HG03460 (cell line): ENCODE results near the gene PVRIG.
"Not testable (repeated sequence)": the region's sequence is repeated elsewhere in the genome, so short reads cannot be mapped to it uniquely, and the experiment has no call there.

Source experiments
- ATAC-seq: cut with Tn5 transposase; IDR thresholded peaks from one replicate; pipeline ENCODE4 v1.9.1; 2021; ENCODE audit not compliant: unreplicated experiment

Gene PVRIG

GRCh38 chr7:100219801-100220585 is at the start of gene PVRIG:
Gene PVRIG (plus strand): TSS chr7:100219949. CDS start chr7:100219971, 22 bp downstream.
- ATAC-seq, result not testable (repeated sequence)

- no peak for ATAC-seq
Measured at GRCh38 chr7:100170101-100170897, 49.5 kb upstream of the PVRIG start.

DNA sequence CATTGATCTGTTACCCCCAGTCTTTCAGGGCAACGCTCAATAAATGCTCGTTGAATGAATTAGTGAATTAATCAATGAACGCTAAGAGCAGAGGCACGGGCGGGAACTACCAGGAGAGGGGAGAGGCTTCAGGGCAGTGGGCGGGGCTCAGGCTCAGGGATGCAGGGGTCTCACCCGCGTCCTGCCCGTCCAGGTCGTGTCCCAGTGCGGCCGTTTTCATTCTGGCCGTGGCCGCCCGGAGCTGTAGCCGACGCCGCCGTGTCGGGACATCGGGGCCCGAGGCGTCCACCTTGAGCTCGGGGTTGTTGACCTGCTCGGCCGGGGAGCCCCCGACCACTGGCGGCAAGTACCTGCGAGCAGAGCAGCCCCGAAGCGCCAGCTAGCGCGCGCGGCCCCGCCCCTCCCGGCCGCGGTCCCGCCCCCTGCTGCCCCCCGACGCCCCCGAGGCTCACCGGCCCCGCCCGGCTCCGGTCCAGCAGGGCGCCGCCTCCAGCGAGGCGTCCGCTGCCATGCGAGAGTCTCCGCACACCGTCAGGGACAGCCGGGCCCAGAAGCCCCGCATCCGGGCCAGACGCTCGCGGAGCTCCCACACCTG is 48.6 kb upstream of the PVRIG start:
- ATAC-seq, result no peak

DNA sequence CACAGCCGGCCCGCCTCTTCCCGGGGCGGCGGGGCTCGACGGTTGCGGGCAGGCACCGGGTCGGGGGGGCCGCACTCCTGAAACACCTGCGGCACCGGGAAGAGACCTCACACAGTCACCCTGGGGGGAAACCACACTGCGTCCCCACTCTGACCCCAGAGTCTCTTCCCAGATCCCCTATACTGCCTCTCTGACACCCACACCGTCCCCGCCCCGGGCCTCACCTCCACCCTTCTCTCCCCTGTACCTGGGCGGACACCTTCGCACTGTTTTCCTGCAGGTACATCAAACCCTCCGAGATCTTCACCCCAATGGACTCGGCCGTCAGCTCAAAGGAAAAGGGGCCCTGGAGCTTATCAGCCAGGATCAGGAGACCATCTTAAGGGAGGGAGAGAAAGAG is 47.9 kb upstream of the PVRIG start:
- ATAC-seq, result no peak

DNA sequence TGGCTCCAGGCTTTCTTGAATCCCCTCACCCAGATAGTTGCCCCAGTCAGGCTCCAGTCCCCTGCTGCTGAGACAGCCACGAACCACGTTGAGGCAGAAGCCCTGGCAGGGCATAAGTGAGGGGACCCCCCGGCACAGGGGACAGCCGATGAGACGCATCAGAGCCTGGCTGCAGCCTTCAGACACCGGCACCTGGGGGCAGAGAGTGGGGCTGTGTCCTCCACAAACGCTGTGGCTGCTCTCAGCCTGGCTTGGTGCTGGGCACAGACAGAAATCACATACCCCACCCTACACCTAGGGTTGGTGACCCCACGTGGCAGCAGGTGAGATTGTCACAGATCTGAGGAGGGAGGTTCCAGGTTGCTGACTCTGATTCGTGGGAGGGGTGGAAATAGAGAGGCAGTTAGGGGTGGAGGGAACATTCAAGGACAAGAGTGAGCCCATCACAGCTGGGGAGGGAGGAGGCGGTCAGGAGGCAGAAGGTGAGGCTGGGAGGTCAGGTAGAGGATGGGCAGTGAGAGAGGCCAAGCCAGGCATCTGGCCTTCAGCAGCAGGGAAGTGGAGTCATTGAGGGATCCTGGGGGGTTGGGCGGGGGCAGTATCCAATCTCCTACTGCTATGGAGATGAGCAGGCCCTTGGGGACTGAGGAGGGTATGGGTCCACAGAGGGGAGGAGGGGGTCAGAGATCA is 45.8 kb upstream of the PVRIG start:
- no peak for ATAC-seq

GRCh38 chr7:100174582-100174981 is 45.2 kb upstream of the PVRIG start:
- ATAC-seq, result no peak

DNA sequence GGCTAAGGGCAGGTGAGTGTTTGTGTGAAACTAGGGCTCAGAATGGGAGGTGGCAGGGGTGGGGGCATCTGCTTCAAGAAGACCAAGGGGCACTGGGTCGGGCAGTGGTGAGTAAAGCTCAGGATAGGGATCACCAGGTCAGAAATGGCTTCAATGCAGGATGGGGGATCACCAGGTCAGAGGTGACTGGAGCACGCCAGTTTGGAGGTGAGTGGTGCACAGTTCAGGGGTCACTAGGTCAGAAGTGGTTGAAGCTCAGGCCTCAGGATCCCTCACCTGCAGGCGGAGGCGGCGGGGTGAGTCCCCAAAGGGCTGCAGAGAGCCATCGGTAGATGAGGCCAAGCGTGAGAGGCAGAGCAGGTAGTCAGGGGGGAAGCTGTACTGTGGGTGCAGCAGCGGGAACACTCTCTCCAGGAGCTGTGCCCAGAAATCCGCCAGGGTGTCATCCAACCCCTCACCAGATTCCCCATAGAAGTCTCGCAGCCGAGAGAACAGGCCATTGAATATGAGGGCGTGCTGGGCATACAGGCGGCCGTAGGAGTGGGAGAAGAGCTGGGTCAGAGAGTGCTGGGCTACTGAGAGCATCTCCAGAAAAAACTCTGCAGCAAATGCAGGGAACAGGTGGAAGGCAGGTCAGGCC is 44.3 kb upstream of the PVRIG start:
- no peak for ATAC-seq

DNA sequence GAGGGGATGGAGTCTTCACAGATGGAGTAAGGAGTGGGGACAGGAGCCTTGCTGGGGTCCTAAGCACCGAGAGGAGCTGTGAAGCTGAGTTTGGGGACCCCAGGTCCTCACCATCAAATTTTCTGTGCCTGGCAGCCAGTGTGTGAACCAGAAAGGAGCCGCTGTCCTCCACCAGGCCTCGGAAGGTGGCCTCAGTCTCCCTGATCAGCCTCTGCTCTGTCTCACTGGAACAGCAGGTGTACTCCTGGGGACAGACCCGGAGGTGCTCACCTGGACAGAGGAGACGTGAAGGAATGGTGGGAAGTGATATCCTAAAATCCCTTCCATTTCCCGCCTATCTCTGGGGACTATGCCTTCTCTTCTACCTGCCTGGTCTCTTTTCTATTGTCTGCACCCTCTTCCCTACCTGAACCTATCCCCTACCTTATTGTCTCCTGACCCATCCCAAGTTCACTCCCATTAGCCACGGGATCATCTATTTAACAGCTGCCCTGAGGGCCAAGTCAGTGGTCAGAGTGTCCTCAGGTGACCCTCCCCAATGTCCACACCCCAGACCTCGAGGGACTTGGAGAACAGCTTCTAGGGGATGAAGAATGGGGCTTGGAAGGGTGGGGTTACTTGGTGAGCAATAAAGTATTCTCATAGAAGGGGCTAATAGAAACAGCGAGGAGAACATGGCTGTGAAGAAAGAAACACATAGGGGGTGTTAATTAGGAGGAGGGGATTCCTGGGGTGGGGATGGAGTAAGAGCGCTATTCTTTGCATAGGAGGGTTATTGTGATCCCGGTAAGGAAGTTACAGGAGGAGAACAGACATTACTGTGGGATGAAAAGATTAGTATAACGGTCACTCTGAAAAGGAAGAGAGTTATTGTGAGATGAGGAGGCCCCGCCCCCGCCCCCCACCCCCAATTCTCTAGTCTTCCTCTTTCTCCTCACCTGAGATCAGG is 43.4 kb upstream of the PVRIG start:
- ATAC-seq, result no peak

DNA sequence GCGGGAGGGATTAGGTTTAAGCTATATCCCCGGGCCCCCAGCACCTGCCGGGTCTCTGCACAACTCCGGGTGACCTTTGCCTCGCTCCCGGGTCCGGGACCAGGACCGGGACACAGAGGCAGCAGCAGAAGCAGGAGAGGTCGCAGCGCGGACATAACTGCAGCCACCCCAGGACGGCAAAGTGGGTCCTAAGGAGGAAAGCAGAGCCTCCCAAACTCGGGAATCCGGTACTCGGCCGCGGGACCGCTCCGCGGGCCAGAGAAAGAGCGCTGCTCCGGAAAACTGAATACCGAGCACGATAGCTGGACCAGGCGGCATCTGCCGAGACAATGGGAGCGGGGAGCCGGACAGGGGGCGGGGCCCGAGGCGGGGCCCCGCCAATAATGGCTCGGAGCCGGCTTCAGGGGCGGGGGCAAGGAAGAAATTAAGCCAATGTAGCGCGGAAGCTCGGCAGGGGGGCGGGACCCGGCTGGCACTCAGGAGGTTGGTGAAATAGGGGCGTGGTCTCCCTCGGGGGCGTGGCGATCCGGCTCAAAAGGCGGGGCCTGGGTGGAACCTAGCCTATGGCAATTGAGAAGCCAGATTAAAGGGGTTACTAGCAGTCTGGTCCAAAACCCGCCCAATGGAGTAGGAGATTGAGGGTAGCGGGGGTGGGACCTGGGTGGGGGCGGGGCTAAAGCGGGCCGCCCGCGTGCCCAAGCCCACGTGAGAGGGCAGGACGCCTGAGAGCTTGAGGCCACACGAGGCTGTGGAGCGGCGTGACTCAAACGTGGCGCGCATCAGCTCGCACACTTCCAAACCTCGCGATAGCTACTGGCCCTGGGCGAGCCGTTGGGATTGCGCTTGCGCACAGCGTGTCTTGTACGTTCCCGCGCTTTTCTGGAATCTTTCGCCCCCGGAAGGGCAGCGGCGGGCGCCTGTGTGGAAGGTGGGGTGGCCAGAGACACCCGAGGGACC is 42.4 kb upstream of the PVRIG start, which contains the start of the genes GPC2 and STAG3:
Gene GPC2, minus strand, starts transcription at position 337 of the 957 bp plus-strand sequence. Its CDS starts 182 bp downstream, at position 155.
Gene STAG3, plus strand, starts transcription at position 874 of the 957 bp plus-strand sequence. CDS start 2,639 bp downstream, outside the sequence.
- ATAC-seq, result peak; percentile 85

GRCh38 chr7:100180084-100180483 is 39.7 kb upstream of the PVRIG start:
- not testable (repeated sequence) for ATAC-seq

- ATAC-seq, result not testable (repeated sequence)
Measured at GRCh38 chr7:100182616-100183015, 37.1 kb upstream of the PVRIG start.

DNA sequence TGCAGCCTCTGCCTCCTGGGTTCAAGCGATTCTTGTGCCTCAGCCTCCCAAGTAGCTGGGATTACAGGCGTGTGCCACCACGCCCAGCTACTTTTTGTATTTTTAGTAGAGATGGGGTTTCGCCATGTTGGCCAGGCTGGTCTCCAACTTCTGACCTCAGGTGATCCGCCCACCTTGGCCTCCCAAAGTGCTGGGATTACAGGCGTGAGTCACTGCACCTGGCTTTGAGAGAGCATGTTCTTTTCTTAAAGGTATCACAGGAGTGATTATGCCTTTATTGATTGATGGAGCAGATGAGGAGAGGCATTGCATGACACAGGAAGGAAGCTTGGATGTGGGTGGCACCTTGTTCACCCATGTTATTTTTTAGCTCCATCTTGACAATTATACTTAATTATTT is 36.7 kb upstream of the PVRIG start:
- ATAC-seq, result not testable (repeated sequence)

GRCh38 chr7:100185726-100186125 is 34.0 kb upstream of the PVRIG start:
- ATAC-seq, result no peak

GRCh38 chr7:100189061-100189460 is 30.7 kb upstream of the PVRIG start:
- no peak for ATAC-seq

- no peak for ATAC-seq
Measured at GRCh38 chr7:100190048-100190711, 29.6 kb upstream of the PVRIG start.

DNA sequence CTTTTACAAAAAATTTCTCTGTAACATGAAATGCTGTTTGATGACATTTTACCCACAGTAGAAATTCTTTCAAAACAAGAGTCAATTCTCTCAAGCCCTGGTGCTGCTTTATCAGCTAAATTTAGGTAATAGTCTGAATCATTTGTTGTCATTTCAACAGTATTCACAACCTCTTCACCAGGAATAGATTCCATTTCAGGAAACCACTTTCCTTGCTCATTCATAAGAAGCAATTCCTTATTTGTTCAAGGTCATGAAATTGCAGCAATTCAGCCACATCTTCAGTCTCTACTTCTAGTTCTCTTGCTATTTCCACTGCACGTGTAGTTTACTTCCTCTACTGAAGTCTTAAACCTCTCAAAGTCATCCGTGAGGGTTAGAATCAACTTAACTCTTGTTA is 28.0 kb upstream of the PVRIG start:
- no peak for ATAC-seq

DNA sequence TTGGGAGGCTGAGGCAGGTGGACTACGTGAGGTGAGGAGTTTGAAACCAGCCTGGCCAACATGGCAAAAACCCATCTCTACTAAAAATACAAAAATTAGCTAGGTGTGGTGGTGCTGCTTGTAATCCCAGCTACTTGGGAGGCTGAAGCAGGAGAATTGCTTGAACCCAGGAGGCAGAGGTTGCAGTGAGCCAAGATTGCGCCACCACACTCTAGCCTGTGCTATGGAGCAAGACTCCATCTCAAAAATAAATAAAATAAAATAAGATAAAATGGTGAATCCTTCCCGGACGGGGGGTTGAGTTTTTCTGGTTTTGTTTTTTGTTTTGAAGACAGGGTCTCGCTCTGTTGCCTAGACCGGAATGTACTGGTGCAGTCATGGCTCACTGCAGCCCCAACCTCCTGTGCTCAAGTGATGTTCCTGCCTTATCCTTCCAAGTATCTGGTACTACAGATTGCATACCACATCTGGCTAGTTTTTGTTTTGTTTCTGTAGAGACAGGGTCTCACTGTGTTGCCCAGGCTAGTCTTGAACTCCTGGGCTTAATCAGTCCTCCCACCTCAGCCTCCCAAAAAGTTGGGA is 27.4 kb upstream of the PVRIG start:
- not testable (repeated sequence) for ATAC-seq
